Fibroblast of peridontal ligament (primary cell): Measurements from ENCODE around the gene LAMA3.

Source experiments
- DNase-seq: peaks from one replicate; pipeline ENCODE4 v3.0.0-alpha.2; 2010; ENCODE audit errors: extremely low read depth

Gene LAMA3

GRCh38 chr18:23903971-23904370 lies 214.7 kb downstream of the LAMA3 start:
- no peak for DNase-seq

- no peak for DNase-seq
These were observed 217.4 kb downstream of the LAMA3 start for GRCh38 chr18:23906658-23907057.

GRCh38 chr18:23908827-23909226 lies 219.6 kb downstream of the LAMA3 start:
- DNase-seq: no peak

GRCh38 chr18:23910032-23910431 lies 220.8 kb downstream of the LAMA3 start:
- DNase-seq: no peak

GRCh38 chr18:23912356-23912755 lies 223.1 kb downstream of the LAMA3 start:
- DNase-seq: no peak

GRCh38 chr18:23916338-23916737 lies 227.1 kb downstream of the LAMA3 start:
- DNase-seq: peak; percentile 13

- DNase-seq: peak; percentile 69
These were observed 229.3 kb downstream of the LAMA3 start for GRCh38 chr18:23918395-23919032.

- DNase-seq: no peak
These were observed 230.8 kb downstream of the LAMA3 start for GRCh38 chr18:23920054-23920453.

GRCh38 chr18:23921716-23922285 lies 232.5 kb downstream of the LAMA3 start:
- DNase-seq: no peak

- no peak for DNase-seq
These were observed 233.7 kb downstream of the LAMA3 start for GRCh38 chr18:23922939-23923338.

- peak; percentile 74 for DNase-seq
These were observed 235.6 kb downstream of the LAMA3 start for GRCh38 chr18:23924813-23925212.

GRCh38 chr18:23926571-23926970 lies 237.3 kb downstream of the LAMA3 start:
- no peak for DNase-seq

- DNase-seq: no peak
These were observed 238.8 kb downstream of the LAMA3 start for GRCh38 chr18:23927821-23928746.

- DNase-seq: no peak
These were observed 240.2 kb downstream of the LAMA3 start for GRCh38 chr18:23929362-23929930.

GRCh38 chr18:23930002-23930401 lies 240.7 kb downstream of the LAMA3 start:
- DNase-seq: no peak

- peak; percentile 27 for DNase-seq
These were observed 243.3 kb downstream of the LAMA3 start for GRCh38 chr18:23932385-23933067.

GRCh38 chr18:23933407-23933806 lies 244.2 kb downstream of the LAMA3 start:
- DNase-seq: peak; percentile 80

GRCh38 chr18:23934252-23934651 lies 245.0 kb downstream of the LAMA3 start:
- DNase-seq: no peak

- no peak for DNase-seq
These were observed 245.6 kb downstream of the LAMA3 start for GRCh38 chr18:23934863-23935262.

- no peak for DNase-seq
These were observed 246.6 kb downstream of the LAMA3 start for GRCh38 chr18:23935804-23936203.

- no peak for DNase-seq
These were observed 247.2 kb downstream of the LAMA3 start for GRCh38 chr18:23936381-23936958.
